ENCODE results near the gene FAM83D.

GRCh38 chr20:38973107-38973506 lies 46.9 kb downstream of the FAM83D start:
- TF ChIP-seq EZH2 (IDR thresholded peaks at IDR 0.05; ENCODE audit: low read depth, low read length, severe bottlenecking) (no peak), MAX (IDR thresholded peaks at IDR 0.05) (no peak), EP300 (IDR thresholded peaks at IDR 0.05; ENCODE audit: borderline replicate concordance in 1 of 2, low read depth in 2 of 2, low read length in 2 of 2) (no peak), POU5F1 (IDR thresholded peaks at IDR 0.05; ENCODE audit: low read depth, low read length) (no peak), TCF12 (IDR thresholded peaks at IDR 0.05; ENCODE audit: low read depth, low read length) (no peak), SP1 (IDR thresholded peaks at IDR 0.05; ENCODE audit: low read depth, low read length) (no peak), CTCF (IDR thresholded peaks at IDR 0.05; ENCODE audit: control extremely low read depth in 1 of 3, insufficient read depth in 1 of 3, low read depth in 1 of 3, low read length in 3 of 3) (no peak), ATF3 (IDR thresholded peaks at IDR 0.05; ENCODE audit: insufficient read depth, low read depth, low read length) (no peak)
